OCI-LY1 (cell line): ENCODE results near the gene ARHGEF35.
"Not testable (repeated sequence)": the region's sequence is repeated elsewhere in the genome, so short reads cannot be mapped to it uniquely, and the experiment has no call there.

Experiments
- EZH2 ChIP-seq: fragments of 200-600 bp; sonication (generic), shearing (Covaris generic); IDR thresholded peaks from 2 replicates; pipeline ENCODE4 v1.8.0; 2017; ENCODE audit warnings: borderline replicate concordance, mixed run types, mild to moderate bottlenecking, antibody characterized with exemption, low read length, moderate library complexity, mixed read lengths
- TF ChIP-seq, protein P1 (sequence below): fragments of 200-600 bp; sonication (generic), shearing (Covaris generic); IDR thresholded peaks from 2 replicates; pipeline ENCODE4 v1.5.1; 2017; ENCODE audit warnings: mild to moderate bottlenecking, antibody characterized with exemption, low read length, moderate library complexity, mixed read lengths

DNA sequence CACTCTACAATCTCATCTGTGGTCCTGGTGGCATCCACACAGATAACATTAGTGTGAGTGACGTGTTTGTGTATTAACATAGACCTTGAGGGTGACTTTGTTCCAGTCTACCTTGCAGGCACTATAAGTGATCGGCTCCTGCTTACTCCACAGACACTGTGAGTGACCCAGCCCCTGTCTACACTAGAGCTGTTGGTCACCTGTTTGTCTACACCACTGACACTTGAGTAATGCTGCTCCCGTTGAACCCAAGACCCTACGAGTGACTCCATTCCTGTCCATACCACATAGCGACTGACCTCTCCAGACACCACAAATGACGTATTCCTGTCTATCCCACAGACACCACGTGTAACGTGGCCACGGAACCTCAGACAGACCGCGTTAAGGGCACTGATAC is 1.9 kb downstream of the ARHGEF35 start:
- not testable (repeated sequence) for TF ChIP-seq EZH2
- TF ChIP-seq, protein P1, sequence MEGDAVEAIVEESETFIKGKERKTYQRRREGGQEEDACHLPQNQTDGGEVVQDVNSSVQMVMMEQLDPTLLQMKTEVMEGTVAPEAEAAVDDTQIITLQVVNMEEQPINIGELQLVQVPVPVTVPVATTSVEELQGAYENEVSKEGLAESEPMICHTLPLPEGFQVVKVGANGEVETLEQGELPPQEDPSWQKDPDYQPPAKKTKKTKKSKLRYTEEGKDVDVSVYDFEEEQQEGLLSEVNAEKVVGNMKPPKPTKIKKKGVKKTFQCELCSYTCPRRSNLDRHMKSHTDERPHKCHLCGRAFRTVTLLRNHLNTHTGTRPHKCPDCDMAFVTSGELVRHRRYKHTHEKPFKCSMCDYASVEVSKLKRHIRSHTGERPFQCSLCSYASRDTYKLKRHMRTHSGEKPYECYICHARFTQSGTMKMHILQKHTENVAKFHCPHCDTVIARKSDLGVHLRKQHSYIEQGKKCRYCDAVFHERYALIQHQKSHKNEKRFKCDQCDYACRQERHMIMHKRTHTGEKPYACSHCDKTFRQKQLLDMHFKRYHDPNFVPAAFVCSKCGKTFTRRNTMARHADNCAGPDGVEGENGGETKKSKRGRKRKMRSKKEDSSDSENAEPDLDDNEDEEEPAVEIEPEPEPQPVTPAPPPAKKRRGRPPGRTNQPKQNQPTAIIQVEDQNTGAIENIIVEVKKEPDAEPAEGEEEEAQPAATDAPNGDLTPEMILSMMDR: not testable (repeated sequence)
